Body of pancreas (tissue), 4 donors: Measurements from ENCODE around the gene SMTNL2.

ENCODE experiments used
- CTCF ChIP-seq, 7 experiments: fragments of 450-650 bp in 4 of 7; fragments of 200-600 bp in 3 of 7; sonication (generic) in 3 of 7; IDR thresholded peaks; one replicate each; pipeline ENCODE4 v1.5.1; 2016 to 2019; ENCODE audit warnings: antibody characterized with exemption in 7 of 7
- POLR2A ChIP-seq, 3 donors: fragments of 450-650 bp; IDR thresholded peaks; one replicate each; pipeline ENCODE4 v1.6.1; 2016; ENCODE audit warnings: antibody characterized with exemption in 3 of 3, mild to moderate bottlenecking in 2 of 3

- no peak for TF ChIP-seq POLR2A (IDR thresholded peaks at IDR 0.05)
- TF ChIP-seq CTCF (IDR thresholded peaks at IDR 0.05), result no peak
Observed at GRCh38 chr17:4645642-4646041, 61.3 kb downstream of the SMTNL2 start.
